Stimulated activated memory B cell treated with anti-CD40 and anti-IgM and Interleukin-4, amounts not matched to agents 10 μg/mL and 1 μg/mL and 100 μg/mL, for 72 hours (primary cell): Measurements from ENCODE around the gene FCRL6.

ENCODE experiments used
- ATAC-seq: fragments of 150-1000 bp; cut with Tn5 transposase; 2 replicates; pipeline ENCODE4 v1.10.0; 2021
- H3K27ac Mint-ChIP-seq: one replicate; pipeline ENCODE4 v1.8.0; 2022; ENCODE audit warnings: mild to moderate bottlenecking, mixed read lengths
- H3K27me3 Mint-ChIP-seq: one replicate; pipeline ENCODE4 v1.8.0; 2022; ENCODE audit warnings: mixed read lengths
- H3K36me3 Mint-ChIP-seq: one replicate; pipeline ENCODE4 v1.8.0; 2022; ENCODE audit warnings: mixed read lengths
- H3K4me1 Mint-ChIP-seq: one replicate; pipeline ENCODE4 v1.8.0; 2022; ENCODE audit warnings: mixed read lengths
- H3K4me3 Mint-ChIP-seq: one replicate; pipeline ENCODE4 v1.8.0; 2022; ENCODE audit warnings: mild to moderate bottlenecking, moderate library complexity, mixed read lengths
- H3K9me3 Mint-ChIP-seq: one replicate; pipeline ENCODE4 v1.8.0; 2022; ENCODE audit warnings: mixed read lengths

Gene FCRL6

GRCh38 chr1:159786966-159787365, 15.2 kb upstream of the FCRL6 start:
- no peak for ATAC-seq
- peaks cover 13% of the 10 kb centered on the region for H3K27me3 Mint-ChIP-seq
- no peak overlapping the region for H3K27ac Mint-ChIP-seq
- no peaks in the 10 kb centered on the region for H3K36me3 Mint-ChIP-seq
- no peaks in the 10 kb centered on the region for H3K9me3 Mint-ChIP-seq
- peaks cover under 1% of the 10 kb centered on the region for H3K4me1 Mint-ChIP-seq
- H3K4me3 Mint-ChIP-seq: no peak overlapping the region

GRCh38 chr1:159790237-159790917, 11.8 kb upstream of the FCRL6 start:
- ATAC-seq: no peak
- Mint-ChIP-seq H3K36me3 (no peaks in the 10 kb centered on the region), H3K9me3 (no peaks in the 10 kb centered on the region), H3K4me1 (no peaks in the 10 kb centered on the region), H3K27ac (no peak overlapping the region), H3K27me3 (peaks cover 13% of the 10 kb centered on the region), H3K4me3 (no peak overlapping the region)

GRCh38 chr1:159791031-159791430, 11.1 kb upstream of the FCRL6 start:
- Mint-ChIP-seq H3K27me3 (peaks cover 13% of the 10 kb centered on the region), H3K4me3 (no peak overlapping the region), H3K36me3 (no peaks in the 10 kb centered on the region)

GRCh38 chr1:159791461-159791860, 10.7 kb upstream of the FCRL6 start:
- ATAC-seq: no peak
- H3K4me1 Mint-ChIP-seq: no peaks in the 10 kb centered on the region

More at GRCh38 chr1:159791031-159791430, 11.1 kb upstream of the FCRL6 start:
- Mint-ChIP-seq H3K4me1 (no peaks in the 10 kb centered on the region), H3K9me3 (no peaks in the 10 kb centered on the region), H3K27ac (no peak overlapping the region)
- no peak for ATAC-seq

GRCh38 chr1:159795534-159795933, 6.6 kb upstream of the FCRL6 start:
- no peak overlapping the region for H3K27ac Mint-ChIP-seq

More at GRCh38 chr1:159791461-159791860, 10.7 kb upstream of the FCRL6 start:
- peaks cover 13% of the 10 kb centered on the region for H3K27me3 Mint-ChIP-seq
- H3K9me3 Mint-ChIP-seq: no peaks in the 10 kb centered on the region
- no peak overlapping the region for H3K27ac Mint-ChIP-seq
- no peaks in the 10 kb centered on the region for H3K36me3 Mint-ChIP-seq
- no peak overlapping the region for H3K4me3 Mint-ChIP-seq

GRCh38 chr1:159798893-159799292, 3.3 kb upstream of the FCRL6 start:
- no peak overlapping the region for H3K4me3 Mint-ChIP-seq
- peak; percentile 50 for ATAC-seq
- no peaks in the 10 kb centered on the region for H3K9me3 Mint-ChIP-seq
- peaks cover 11% of the 10 kb centered on the region for H3K4me1 Mint-ChIP-seq
- H3K27ac Mint-ChIP-seq: no peak overlapping the region
- H3K27me3 Mint-ChIP-seq: peaks cover 28% of the 10 kb centered on the region
- H3K36me3 Mint-ChIP-seq: no peaks in the 10 kb centered on the region

More at GRCh38 chr1:159795534-159795933, 6.6 kb upstream of the FCRL6 start:
- Mint-ChIP-seq H3K4me1 (peaks cover 8% of the 10 kb centered on the region), H3K27me3 (peaks cover 8% of the 10 kb centered on the region), H3K36me3 (no peaks in the 10 kb centered on the region), H3K4me3 (no peak overlapping the region), H3K9me3 (no peaks in the 10 kb centered on the region)
- no peak for ATAC-seq

GRCh38 chr1:159799446-159799985, 2.6 kb upstream of the FCRL6 start:
- peaks cover 11% of the 10 kb centered on the region for H3K4me1 Mint-ChIP-seq
- no peak for ATAC-seq
- peaks cover 34% of the 10 kb centered on the region for H3K27me3 Mint-ChIP-seq
- no peak overlapping the region for H3K4me3 Mint-ChIP-seq
- no peaks in the 10 kb centered on the region for H3K9me3 Mint-ChIP-seq
- H3K27ac Mint-ChIP-seq: no peak overlapping the region
- no peaks in the 10 kb centered on the region for H3K36me3 Mint-ChIP-seq

- peak; percentile 56 for ATAC-seq
- H3K4me1 Mint-ChIP-seq: peaks cover 11% of the 10 kb centered on the region
- H3K4me3 Mint-ChIP-seq: no peak overlapping the region
- H3K27me3 Mint-ChIP-seq: peaks cover 38% of the 10 kb centered on the region
- H3K27ac Mint-ChIP-seq: no peak overlapping the region
- no peaks in the 10 kb centered on the region for H3K36me3 Mint-ChIP-seq
- H3K9me3 Mint-ChIP-seq: no peaks in the 10 kb centered on the region
These were observed 1.8 kb upstream of the FCRL6 start for GRCh38 chr1:159800177-159800930.

GRCh38 chr1:159803956-159804689, 2.0 kb downstream of the FCRL6 start:
- no peak for ATAC-seq
- Mint-ChIP-seq H3K9me3 (no peaks in the 10 kb centered on the region), H3K27me3 (peaks cover 73% of the 10 kb centered on the region), H3K4me3 (no peak overlapping the region), H3K4me1 (peaks cover 11% of the 10 kb centered on the region), H3K36me3 (no peaks in the 10 kb centered on the region), H3K27ac (no peak overlapping the region)

- Mint-ChIP-seq H3K27ac (no peak overlapping the region), H3K4me1 (peaks cover 9% of the 10 kb centered on the region), H3K27me3 (peaks cover 76% of the 10 kb centered on the region), H3K36me3 (no peaks in the 10 kb centered on the region), H3K4me3 (no peak overlapping the region), H3K9me3 (no peaks in the 10 kb centered on the region)
- ATAC-seq: no peak
These were observed 2.8 kb downstream of the FCRL6 start for GRCh38 chr1:159804924-159805323.

- no peaks in the 10 kb centered on the region for H3K9me3 Mint-ChIP-seq
- H3K36me3 Mint-ChIP-seq: no peaks in the 10 kb centered on the region
- no peaks in the 10 kb centered on the region for H3K27me3 Mint-ChIP-seq
- no peak for ATAC-seq
- no peak overlapping the region for H3K4me3 Mint-ChIP-seq
- H3K27ac Mint-ChIP-seq: no peak overlapping the region
- H3K4me1 Mint-ChIP-seq: no peaks in the 10 kb centered on the region
These were observed 13.8 kb downstream of the FCRL6 start for GRCh38 chr1:159815926-159816325.

GRCh38 chr1:159817276-159818041, 15.3 kb downstream of the FCRL6 start:
- ATAC-seq: no peak

GRCh38 chr1:159821171-159821867, 19.2 kb downstream of the FCRL6 start:
- Mint-ChIP-seq H3K4me3 (no peak overlapping the region), H3K27ac (no peak overlapping the region), H3K36me3 (no peaks in the 10 kb centered on the region), H3K4me1 (peaks cover 6% of the 10 kb centered on the region), H3K27me3 (peaks cover 48% of the 10 kb centered on the region), H3K9me3 (no peaks in the 10 kb centered on the region)
- ATAC-seq: no peak

More at GRCh38 chr1:159817276-159818041, 15.3 kb downstream of the FCRL6 start:
- no peak overlapping the region for H3K4me3 Mint-ChIP-seq
- no peaks in the 10 kb centered on the region for H3K4me1 Mint-ChIP-seq
- no peaks in the 10 kb centered on the region for H3K9me3 Mint-ChIP-seq
- peaks cover 9% of the 10 kb centered on the region for H3K27me3 Mint-ChIP-seq
- H3K36me3 Mint-ChIP-seq: no peaks in the 10 kb centered on the region
- no peak overlapping the region for H3K27ac Mint-ChIP-seq

GRCh38 chr1:159823406-159823805, 21.2 kb downstream of the FCRL6 start:
- Mint-ChIP-seq H3K27me3 (peaks cover 58% of the 10 kb centered on the region), H3K4me1 (peaks cover 16% of the 10 kb centered on the region), H3K27ac (no peak overlapping the region), H3K36me3 (no peaks in the 10 kb centered on the region), H3K4me3 (no peak overlapping the region), H3K9me3 (no peaks in the 10 kb centered on the region)
- no peak for ATAC-seq
